Astrocyte of the spinal cord (primary cell): ENCODE results near the gene PRR12.

Experiments used
- DNase-seq: peaks from one replicate; pipeline ENCODE4 v3.0.0; 2011; ENCODE audit warnings: low read depth, low spot score
- H3K4me3 ChIP-seq: 2 replicates; pipeline ENCODE4 v1.5.1; 2011; ENCODE audit warnings: low read depth, mild to moderate bottlenecking, low read length, moderate library complexity
- CTCF ChIP-seq: IDR thresholded peaks from 2 replicates; pipeline ENCODE4 v1.5.1; 2012; ENCODE audit warnings: low read depth, mild to moderate bottlenecking, low read length, inconsistent platforms
- in situ Hi-C: cut with HindIII; loops from 2 replicates; pipeline ENCODE4 v1.10.0; 2017; ENCODE audit warnings: low sequenced_read_pairs

PRR12 gene

GRCh38 chr19:49658139-49658517 lies 67.1 kb downstream of the PRR12 start:
- no peak overlapping the region for H3K4me3 ChIP-seq
- in situ Hi-C loops, result no loop called here
- no peak for TF ChIP-seq CTCF
- DNase-seq, result no peak

- TF ChIP-seq CTCF, result no peak
- in situ Hi-C loops, result no loop called here
- H3K4me3 ChIP-seq, result no peak overlapping the region
- DNase-seq, result no peak
Measured at GRCh38 chr19:49658566-49659442, 67.8 kb downstream of the PRR12 start.

GRCh38 chr19:49660338-49660961 lies 69.5 kb downstream of the PRR12 start:
- no peak for TF ChIP-seq CTCF
- DNase-seq, result no peak
- H3K4me3 ChIP-seq, result no peak overlapping the region
- in situ Hi-C loops, result no loop called here

DNA sequence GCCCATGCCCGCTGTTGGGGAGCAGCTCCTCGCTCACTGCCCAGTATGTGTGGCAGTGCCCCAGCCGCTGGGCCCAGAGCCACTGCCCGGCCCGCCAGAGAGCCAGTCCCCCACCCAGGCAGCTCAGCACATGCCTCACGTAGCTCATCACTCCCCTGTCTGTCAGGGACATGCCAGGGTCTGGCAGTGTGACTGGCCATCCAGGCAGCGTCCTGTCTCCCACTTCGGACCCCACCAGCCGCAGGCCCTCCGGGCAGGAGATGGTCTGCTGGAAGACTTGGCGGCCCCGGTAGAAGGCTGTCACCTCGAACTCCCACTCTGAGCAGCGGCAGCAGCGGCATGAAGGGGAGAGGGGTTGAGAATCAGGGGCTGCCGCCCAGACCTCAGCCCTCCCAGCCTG lies 71.0 kb downstream of the PRR12 start:
- H3K4me3 ChIP-seq, result no peak overlapping the region
- no peak for TF ChIP-seq CTCF
- DNase-seq, result no peak
- in situ Hi-C loops, result no loop called here

- no peak for DNase-seq
- in situ Hi-C loops, result no loop called here
- no peak overlapping the region for H3K4me3 ChIP-seq
- TF ChIP-seq CTCF, result no peak
Measured at GRCh38 chr19:49663224-49663623, 72.2 kb downstream of the PRR12 start.

- TF ChIP-seq CTCF, result peak; percentile 15
- peak overlapping the region; percentile 82 for H3K4me3 ChIP-seq
- in situ Hi-C loops, result no loop called here
- peak; percentile 75 for DNase-seq
Measured at GRCh38 chr19:49664171-49665035, 73.4 kb downstream of the PRR12 start.
